Midbrain (tissue), 1 donor: ENCODE measurements around the gene MRPS18A.
"Not testable (repeated sequence)": the region's sequence is repeated elsewhere in the genome, so short reads cannot be mapped to it uniquely, and the experiment has no call there.

Experiments used
- DNase-seq: peaks from one replicate; lab custom pipeline; 2025; lab: John Stamatoyannopoulos, UW

The MRPS18A gene

GRCh38 chr6:43671011-43671800 is 16.4 kb downstream of the MRPS18A start:
- no peak for DNase-seq

GRCh38 chr6:43670623-43670986 is 17.0 kb downstream of the MRPS18A start:
- no peak for DNase-seq

GRCh38 chr6:43669922-43670622 is 17.5 kb downstream of the MRPS18A start:
- DNase-seq, result no peak

DNA sequence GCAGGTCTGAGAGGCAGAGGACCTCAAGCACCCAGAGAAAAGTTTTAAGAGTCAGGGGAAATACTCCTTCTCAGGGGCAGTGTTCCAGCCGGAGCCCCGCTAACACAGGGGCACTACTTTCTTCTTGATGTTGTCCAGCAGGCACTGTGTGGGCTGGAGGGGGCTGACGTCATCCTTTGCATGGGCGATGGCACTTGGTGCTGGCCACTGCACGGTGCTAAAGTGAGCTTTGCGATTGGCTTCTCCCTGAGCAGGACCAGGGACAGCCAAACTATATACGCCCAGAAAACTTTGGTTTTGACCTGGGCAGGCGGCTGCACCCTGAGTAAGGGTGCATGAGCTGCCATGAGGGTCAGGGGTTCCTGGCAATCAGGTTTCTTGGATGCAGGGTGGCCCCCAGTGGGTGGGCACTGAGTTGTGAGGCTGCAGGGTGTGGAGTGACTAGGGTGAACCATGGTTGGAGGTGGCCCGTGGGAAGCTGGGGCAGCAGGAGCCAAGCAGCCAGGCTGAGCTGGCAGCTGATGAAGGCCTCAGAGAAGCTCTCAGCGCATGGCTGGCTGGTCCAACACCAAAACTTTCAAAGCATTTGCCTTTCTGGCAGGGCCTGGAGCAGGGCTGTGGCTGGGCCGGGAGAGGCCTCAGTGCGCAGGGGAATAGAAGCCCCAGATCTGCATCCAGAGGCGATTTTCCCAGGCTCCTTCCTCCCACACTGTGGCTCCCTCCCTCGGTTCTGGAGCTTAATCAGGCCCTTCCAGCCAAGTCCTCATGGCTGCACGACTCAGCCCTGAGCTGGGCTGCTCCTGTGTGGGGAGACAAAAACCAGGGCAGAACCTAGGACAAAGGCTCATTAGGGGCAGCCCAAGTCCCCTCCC is 18.3 kb downstream of the MRPS18A start:
- peak; percentile 51 for DNase-seq

DNA sequence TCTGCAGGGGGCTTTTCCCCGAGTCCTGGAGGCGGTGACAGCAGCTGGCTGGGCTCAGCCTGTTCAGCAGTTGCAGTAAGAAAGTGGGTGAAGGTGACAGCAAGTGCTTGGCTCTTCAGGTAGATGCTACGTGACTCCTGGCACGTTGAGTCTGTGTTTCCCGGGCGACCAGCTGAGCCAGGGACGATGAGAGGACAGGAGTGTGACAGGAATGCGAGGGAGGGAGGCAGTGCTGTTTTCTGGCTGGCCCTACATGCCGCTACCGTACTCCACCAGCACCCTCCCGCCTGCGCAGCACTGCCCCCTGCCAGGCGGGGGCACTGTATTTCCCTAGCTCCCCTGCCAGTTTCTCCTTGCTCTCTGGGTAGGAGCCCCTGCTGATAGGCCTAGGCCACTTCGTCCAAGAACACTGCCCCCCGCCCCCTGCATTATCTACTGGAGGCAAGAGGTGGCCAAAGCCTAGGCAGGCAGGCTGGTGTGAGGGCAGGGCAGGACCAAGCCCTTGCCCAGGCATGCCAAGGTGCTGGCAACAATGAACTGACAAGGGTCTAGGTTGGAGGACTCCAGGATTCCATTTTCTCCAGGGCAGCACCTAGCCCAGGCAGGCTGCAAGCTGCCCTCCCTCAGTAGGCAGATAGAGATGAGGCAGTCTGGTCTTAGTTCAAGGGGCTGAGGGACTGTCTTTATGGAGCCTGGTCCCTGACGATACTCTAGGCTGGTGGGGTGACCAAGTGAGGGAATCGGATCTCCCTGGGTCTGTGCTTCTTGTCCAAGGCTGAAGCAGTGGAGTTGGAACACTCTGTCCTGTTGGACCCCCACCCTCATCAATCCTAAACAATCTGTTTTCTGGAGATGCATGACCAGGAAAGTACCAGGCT is 19.2 kb downstream of the MRPS18A start:
- peak; percentile 40 for DNase-seq

GRCh38 chr6:43667245-43668150 is 20.1 kb downstream of the MRPS18A start:
- DNase-seq, result peak; percentile 78

DNA sequence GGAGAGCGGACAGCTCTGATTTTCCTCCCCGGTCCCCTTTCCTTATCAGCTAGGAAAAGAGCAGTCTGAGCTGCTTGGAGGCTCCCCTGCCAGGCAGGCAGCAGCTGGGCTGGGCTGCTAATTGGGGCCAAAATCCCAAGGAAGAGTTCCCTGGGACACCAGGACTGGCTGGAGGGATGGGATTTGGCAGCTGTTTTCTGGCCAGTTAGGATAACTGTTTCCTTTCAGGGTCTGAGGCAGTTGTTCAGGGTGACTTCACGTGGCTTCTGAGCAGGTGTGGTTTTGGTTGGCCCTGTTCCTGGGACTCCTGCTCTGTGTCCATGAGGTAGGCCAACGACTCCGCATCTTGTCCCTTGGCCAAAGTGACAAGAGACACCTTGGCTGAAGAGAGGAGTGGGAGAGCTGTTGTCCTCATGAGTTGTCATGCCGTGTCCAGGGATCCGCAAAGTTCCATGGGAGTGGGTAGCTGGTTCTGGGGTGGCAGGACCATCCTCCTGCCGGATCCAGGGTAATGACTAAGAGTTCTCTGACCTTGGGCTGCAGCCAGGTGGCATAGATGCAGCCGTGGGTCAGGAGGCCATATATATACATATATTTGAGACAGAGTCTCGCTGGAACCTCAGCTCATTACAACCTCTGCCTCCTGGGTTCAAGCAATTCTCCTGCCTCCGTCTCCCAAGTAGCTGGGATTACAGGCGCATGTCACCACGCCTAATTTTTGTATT is 21.2 kb downstream of the MRPS18A start:
- DNase-seq, result no peak

DNA sequence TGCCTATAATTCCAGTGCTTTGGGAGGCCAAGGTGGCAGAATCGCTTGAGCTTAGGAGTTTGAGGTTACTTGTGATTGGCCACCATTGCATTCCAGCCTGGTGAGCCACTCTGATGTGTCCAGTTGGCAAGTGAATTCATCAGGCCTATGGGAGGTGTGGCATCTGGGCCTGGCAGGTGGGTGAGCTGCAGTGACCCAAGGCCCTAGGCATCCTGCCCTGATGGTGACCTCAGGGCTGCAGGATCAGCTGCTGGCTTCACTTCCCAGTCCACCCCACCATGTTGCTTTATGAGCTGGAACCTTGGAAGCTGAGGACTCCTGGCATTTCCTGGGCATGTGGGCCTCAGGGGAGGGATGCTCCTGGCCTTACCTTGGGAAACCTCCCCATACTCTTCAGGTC is 22.2 kb downstream of the MRPS18A start:
- no peak for DNase-seq

- DNase-seq, result not testable (repeated sequence)
These were observed 24.6 kb downstream of the MRPS18A start for GRCh38 chr6:43662948-43663347.

DNA sequence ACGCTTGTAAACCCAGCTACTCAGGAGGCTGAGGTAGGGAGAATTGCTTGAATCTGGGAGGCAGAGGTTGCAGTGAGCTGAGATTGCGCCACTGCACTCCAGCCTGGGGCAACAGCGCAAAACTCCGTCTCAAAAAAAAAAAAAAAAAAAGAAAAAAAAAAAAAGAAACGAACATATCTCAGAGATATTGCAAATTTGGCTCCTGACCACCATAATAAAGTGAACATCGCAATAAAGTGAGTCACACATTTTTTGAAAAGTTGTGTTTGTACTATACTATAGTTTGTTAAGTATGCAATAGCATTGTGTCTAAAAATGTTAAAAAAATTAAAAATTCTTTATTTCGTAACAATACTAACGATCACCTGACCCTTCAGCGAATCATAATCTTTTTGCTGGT is 29.4 kb downstream of the MRPS18A start:
- no peak for DNase-seq

DNA sequence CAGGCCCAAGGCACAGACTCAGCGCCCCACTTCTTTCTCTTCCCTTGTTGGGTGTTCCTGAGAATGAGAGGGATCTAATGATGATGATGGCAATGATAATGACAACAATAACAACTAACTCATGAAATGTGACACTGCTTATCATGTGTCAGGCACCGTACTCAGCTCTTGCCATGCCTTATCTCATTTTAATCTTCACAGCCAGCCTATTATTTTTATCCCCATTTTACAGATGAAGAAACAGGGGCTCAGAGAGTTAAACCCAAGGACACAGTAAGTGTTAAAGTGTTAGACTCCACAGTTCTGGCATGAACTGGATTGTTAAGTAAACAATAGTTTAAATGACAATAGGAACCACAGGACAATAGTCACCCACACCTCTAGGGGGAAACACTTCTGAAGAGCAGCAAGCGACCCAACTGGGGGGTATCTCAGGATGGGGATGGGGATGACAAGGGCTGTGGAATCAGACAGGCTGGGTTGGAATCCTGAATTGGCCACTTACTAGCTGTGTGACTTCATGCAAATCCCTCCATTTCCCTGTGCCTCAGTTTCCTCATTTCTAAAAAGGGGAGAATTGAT is 30.3 kb downstream of the MRPS18A start:
- no peak for DNase-seq

DNA sequence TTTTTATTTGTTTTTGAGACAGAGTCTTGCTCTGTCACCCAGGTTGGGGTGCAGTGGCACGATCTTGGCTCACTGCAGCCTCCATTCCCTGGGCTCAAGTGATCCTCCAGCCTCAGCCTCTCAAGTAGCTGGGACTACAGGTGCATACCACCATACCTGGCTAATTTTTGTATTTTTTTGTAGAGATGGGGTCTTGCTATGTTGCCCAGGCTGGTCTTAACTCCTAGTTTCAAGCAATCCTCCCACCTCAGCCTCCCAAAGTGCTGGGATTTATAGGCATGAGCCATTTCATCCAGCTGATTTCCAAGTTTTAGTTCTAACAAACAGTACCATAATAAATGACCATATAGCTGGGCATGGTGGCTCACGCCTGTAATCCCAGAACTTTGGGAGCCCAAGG is 34.8 kb downstream of the MRPS18A start:
- not testable (repeated sequence) for DNase-seq

- no peak for DNase-seq
These were observed 39.3 kb downstream of the MRPS18A start for GRCh38 chr6:43648248-43648647.

GRCh38 chr6:43647613-43648012 is 40.0 kb downstream of the MRPS18A start:
- no peak for DNase-seq

DNA sequence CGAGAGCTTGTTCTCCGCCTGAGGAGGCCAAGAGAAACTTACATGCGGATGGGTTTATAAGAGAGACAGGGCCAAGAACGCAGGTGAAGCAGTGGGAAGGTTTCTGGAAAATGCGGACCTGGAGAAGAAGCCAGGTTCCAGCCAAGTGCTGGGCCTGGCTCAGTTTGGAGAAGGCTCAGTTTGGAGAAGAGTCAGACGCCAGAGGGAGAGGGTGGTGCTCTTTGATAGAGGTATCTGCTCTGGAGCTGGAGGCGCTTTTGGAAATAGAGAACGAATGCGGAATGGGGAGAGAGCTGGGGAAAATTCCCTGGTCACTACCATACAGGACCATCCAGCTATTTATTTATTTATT is 42.0 kb downstream of the MRPS18A start:
- DNase-seq, result no peak

- no peak for DNase-seq
These were observed 42.5 kb downstream of the MRPS18A start, which contains the start of gene RSPH9 for GRCh38 chr6:43644940-43645612. TSS of gene RSPH9 (plus strand) at chr6:43645036. CDS start at chr6:43645099, 63 bp downstream.

DNA sequence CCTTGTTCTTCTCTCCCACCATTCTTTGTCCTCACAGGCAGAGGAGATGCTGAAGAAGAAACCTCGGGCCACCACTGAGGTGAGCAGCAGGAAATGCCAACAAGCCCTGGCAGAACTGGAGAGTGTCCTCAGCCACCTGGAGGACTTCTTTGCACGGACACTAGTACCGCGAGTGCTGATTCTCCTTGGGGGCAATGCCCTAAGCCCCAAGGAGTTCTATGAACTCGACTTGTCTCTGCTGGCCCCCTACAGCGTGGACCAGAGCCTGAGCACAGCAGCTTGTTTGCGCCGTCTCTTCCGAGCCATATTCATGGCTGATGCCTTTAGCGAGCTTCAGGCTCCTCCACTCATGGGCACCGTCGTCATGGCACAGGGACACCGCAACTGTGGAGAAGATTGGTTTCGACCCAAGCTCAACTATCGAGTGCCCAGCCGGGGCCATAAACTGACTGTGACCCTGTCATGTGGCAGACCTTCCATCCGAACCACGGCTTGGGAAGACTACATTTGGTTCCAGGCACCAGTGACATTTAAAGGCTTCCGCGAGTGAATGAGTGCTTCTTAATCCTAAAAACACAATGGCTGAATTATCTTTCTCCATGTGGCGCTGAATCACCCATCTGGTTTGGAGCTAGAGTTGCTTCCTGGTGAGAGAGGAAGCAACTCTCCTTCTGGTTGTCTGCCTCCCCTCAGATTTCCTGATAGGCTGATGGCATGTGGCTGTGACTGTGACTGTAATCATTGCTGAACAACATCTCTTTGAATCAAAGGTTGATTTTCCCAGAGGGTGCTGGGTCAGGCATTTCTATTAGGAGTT is 47.4 kb downstream of the MRPS18A start:
- DNase-seq, result no peak

DNA sequence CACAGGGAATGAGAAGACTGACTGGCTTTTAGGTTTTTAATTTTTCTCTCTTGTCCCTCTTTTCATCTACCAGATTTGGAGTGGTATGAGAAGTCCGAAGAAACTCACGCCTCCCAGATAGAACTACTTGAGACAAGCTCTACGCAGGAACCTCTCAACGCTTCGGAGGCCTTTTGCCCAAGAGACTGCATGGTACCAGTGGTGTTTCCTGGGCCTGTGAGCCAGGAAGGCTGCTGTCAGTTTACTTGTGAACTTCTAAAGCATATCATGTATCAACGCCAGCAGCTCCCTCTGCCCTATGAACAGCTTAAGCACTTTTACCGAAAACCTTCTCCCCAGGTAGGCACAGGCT is 51.3 kb downstream of the MRPS18A start:
- no peak for DNase-seq
